HG03457 (cell line): ENCODE data around the gene CTSD.

ENCODE experiments used
- ATAC-seq: cut with Tn5 transposase; IDR thresholded peaks from one replicate; pipeline ENCODE4 v1.9.1; 2021; ENCODE audit warnings: moderate number of reproducible peaks; ENCODE audit not compliant: unreplicated experiment

Gene CTSD

DNA sequence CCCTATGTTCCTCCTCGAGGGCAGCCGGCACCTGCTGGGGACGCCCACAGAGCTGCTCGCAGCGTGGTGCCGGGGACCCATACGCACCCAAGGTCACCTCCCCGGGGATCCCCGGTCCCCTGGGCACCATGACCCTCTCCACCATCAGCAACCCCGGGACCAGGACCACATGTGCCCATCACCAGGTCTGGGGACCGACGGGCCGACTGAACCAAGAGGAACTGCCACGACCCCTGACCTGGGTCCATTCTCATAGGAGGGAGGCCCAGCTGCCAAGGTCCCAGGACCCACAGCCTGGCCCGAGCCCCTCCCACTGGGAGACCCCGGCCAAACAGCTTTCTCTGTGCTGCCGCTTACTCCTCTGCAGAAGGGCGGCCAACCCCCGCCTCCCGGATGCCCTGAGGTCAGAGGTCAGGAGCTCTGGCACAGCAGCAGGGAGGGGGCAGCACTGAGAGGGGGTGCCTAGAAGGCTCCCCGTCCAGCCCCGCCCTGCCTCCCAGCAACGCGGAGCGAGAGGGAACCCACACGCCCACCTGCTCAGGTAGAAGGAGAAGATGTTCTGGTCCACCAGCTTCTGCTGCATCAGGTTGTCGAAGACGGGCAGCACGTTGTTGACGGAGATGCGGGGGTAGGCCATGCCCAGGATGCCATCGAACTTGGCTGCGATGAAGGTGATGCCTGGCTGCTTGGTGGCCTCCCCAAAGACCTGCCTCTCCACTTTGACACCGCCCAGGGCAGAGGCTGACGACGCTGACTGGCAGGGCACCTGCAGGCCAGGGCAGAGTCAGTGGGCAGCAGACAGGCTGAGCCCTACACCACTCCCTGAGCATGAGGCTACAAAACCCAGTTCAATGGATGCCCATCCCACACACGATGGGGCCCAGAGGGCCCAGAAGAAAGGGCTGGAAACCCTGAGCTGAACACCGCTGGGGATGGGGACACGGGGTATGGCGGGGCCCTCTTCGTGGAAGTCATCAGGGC, 6.6 kb downstream of the CTSD start:
- ATAC-seq: no peak

DNA sequence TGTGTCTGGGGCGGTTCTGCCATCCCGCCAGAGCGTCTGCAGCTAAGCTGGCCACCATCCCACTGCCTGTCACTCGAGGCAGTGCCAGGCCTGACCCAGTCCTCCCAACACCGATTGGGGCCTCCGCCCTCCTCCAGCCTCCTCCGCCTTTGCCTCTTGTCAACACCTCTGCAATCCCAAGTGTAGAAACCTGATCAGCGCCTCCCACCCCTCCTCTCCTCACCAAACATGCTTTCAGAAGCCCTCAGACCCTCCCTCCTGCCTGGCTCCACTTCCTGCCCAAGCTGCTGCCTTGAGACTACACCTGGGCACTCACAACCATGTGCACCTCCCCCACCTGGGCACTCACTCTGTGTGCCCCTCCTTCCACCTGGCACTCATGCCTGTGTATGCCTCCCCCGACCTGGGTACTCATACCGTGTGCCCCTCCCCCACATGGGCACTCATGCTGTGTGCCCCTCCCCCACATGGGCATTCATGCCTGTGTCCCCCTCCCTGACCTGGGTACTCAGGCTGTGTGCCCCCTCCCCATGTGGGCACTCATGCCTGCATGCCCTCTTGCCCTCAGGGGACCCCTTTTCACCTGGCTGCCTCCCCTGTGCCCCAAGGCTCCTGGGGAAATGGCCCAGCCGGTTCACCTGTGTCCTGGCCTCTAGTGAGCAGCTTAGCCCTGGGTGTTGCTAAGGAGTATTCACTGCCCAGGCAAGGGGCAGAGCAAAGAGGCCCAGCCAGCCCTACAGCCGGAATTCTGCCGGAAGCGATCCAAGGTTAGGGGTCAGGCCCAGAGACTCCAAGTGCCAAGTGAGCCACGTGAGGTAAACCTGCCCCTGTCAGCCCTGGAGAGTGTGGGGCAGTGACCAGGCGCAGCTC, 7.8 kb downstream of the CTSD start:
- ATAC-seq: no peak

DNA sequence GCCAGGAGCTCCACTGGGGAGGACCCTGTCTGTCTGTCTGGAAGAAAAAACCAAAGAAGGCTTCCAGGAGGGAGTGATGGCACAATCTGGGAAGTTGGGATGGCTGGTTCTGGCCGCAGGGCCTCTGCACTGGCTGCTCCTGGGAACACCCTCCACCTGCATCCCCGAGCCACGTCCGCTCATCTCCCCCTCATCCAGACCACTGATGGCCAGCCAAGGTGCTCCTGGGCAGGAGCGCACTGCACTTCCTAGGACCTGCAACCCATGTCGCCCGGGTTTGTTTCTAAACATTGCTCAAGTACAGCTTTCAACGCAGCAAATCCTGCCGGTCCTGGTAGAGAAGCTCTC, 8.4 kb downstream of the CTSD start:
- no peak for ATAC-seq

DNA sequence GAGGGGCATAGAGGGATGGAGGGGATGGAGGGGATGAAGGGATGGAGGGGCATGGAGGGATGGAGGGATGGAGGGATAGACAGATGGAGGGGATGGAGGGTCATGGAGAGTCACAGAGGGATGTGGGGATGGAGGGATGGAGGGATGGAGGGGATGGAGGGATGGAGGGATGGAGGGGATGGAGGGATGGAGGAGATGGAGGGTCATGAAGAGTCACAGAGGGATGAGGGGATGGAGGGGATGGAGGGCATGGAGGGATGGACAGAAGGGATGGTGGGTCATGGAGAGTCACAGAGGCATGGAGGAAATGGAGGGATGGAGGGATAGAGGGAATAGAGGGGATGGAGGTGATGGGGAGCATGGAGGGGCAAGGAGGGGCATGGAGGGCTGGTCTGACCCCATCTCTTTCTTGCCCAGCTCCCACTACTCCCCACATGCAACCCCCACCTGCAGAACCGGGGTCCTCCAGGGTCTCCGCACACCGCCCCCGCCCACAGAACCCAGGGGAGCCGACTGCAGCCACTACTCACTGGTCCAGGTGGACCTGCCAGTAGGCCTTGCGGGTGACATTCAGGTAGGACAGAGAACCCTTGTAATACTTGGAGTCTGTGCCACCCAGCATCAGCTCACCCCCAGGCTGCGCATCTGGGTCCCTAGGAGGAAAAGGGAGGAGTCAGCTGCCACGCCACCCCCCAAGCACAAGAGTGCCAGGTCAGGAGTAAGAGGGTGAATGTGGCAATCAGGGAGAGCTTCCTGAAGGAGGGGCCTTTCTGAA, 9.2 kb downstream of the CTSD start:
- no peak for ATAC-seq

DNA sequence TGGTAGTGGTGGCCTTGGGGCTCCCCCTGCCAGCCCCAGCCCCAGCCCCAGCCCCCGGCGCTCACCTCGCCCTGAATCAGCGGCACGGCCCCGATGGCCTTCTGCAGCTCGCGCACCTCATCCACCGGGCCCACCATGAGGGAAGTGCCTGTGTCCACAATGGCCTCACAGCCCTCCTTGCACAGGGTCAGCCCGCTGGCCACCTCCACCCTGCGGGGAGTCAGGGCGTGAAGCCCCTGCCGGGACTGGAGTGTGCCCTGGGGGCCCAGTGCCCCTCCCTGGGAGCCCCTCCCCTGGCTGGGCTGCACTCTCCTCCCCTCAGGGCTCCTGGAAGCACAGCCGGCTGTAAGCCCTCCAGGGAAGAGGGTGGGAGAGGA, 9.8 kb downstream of the CTSD start:
- no peak for ATAC-seq

DNA sequence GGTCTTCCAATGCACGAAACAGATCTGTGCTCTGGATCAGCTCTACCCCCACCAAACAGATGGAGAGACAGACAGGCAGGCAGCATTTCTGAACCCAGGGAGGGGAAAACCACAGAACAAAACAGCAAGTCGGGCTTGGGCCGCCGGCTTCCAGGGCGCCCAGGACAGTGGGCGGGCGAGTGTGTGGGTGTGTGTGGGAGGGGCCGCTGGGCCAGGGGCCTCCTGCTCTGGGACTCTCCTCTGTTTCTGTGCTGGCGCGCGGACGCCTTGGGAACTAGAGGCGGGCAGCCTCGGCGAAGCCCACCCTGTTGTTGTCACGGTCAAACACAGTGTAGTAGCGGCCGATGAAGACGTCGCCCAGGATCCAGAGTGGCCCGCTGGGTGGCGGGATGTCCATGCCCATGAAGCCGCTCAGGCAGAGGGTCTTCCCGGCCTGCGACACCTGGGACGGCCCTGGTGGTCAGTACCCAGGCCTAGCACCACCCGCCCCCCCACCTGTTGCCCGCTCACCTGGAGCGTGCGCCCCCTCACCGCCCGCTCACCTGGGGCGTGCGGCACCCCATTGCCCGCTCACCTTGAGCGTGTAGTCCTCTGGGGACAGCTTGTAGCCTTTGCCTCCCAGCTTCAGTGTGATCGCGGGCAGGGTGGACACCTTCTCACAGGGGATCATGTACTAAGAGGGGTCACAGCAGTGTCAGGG, 10.3 kb downstream of the CTSD start:
- ATAC-seq: no peak

DNA sequence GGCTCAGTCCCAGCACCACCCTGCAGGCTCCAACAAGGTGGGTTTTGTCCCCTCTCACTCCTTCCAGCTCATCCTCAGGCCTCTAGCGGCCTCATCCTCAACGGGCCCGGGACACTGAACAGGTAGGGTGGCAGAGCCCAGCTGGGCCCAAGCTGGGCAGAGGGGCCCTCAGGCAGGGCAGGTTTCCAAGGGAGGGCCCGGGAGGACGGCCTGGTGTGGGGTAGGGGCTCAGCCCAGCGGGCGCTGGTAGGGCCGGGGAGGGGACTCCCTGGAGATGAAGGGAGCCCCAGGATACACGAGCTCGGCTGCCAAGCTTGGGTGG, 10.9 kb downstream of the CTSD start:
- ATAC-seq: no peak

DNA sequence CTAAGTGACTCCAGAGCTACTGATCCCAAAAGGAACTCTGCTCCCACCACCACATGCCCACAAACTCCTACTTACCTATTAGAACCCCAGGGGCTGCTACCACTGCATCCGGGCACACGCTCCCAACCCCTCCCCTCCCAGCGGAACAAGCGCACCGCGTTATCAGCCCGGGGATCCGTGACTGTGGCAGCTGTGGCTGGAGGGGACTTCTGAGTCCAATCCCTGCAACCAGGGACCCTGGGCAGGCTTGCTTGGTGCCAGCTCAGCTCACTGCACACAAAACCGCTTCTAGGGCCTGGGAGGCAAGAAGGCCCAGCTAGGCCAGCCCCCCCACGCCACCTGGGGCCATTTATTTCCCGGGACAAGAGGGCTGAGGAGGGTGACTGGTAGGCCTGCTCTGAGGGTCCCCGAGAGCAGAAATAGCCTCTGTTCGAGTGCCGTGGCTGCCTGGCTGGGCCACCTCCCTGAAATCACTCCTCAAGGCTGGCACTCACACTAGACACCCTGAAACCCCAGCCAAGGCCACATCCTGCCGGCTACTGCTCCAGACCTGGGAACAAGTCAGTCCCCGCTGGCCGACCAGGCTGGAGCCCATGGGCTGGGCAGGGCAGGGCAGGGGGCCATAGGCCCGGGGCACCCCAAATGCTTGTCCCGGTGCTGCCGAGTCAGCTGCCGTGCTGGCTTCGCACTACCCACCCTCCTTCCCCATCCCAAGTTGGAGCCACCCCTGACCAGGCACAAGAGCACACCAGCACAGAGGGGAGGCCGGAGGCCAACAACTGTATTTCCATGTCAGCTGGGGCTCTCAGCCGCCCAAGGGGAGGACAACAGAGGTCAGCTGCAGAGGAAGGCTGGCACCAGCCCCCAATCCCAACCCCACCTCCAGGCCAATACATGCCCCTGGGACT, 11.5 kb downstream of the CTSD start:
- no peak for ATAC-seq

DNA sequence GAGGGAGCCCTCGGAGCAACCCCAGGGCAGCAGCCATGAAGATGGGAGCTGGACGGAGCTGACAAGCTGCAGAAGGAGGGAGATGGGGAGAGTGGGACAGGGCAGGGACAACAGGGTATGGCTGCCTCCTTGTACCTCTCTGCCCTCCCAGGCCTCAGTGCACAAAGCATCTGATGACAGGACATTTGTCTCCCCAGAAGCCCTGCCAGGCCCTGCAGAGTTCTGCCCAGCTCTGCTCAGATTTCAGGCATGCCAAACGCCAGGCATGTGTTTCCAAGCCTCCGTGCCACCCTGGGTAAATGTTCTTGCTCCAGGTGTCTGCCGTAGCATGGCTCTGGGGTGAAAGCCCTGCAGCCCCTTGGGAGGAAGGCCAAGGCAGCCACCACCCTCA, 12.2 kb downstream of the CTSD start:
- ATAC-seq: no peak

DNA sequence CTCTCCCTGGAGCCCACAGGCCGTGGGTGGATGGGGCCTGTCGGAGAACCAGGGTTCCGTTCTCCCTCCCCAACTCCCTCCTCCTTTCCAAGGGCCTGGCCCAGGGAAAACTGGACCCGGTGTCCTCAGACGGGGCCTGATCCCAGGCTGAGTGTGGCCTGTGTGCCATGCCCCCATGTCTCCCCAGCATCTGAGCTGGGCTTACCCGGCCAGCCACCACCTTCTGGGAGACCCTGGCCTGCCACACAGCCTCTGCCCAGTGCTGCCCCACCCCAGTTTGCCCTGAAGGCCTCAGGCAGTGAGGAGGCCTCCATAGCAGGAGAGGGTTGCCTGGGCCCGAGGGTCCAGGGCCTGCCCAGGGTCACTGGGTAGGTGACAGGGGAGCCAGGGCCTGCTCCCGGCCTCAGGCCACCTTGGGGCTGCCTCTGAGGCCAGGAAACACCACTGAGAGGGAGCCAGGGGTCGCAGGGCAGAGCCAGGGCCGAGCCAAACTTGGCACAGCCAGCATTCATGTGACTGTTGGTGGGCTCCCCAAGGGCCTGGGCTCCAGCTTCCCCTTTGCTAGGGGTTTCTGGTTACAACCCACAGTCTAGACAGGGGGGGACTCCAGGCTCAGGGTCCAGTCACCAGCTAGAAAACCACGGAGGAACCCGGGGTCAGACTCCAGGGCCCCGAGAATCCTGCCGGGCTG, 12.7 kb downstream of the CTSD start:
- ATAC-seq: no peak

DNA sequence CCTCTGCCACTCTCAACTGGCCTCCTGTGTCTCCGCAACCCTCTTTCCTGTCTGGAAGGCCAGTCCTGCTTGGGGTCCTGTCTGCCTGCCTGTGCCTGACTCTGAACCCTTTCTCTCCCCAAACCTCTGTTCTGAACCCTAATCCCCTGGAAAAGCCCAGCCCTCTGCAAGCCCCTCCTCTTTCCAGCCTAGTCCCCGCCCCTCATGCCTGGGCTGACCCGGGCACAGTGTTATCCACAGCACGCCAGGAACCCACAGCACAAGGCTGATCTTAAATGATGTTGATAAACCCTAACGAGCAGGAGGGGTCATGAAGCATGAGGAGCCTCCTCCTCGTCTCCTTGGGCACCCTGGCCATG, 13.3 kb downstream of the CTSD start, which contains the start of gene IFITM10:
Gene IFITM10 (minus strand): TSS at position 115 of the 359 bp plus-strand sequence. CDS start 153 bp downstream, outside the sequence.
- no peak for ATAC-seq

DNA sequence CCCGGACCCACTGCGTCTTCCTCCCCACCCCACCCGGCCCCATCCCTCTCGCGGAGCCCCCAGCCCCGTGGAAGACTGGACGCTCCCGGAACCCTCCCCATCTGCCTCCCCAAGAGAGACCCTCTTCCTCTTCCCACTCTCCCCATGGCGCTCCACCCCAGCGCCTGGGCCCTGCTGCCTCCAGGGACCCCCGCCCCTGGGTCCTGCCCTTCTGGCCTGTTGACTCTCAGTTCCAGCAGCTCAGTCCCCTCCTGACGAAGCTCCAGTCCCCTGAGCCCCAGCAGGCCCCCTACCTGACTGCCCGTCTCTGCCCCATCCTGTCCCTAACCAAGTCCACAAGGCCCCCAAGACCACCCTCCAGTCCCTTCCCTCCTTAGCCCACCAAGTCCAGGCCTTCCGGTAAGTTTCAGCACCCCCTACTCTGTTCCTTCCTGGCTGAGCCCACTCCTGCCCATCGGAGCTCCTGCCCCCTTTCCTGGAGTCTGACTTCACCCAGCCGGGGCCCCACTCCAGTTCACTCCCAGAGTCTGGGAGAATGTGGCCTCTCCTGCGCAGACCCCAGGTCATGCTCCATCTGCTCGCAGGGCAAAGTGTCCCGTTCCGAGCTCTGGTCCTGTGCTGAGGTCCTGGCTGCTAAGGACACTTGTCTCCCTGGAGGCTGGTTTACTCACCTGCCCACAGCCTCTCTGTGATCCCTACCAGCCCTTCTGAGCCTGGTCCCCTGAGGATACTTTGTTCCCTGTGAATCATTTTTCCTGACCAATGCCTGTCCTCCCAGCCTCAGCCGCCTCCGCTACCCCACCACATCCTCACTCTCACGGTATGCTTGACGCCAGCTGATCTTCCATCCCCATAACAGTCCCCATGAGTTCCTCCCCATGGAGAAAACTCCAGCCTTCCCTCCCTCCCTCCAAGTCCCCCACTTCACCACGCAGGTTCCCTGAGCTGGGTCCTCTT, 14.1 kb downstream of the CTSD start:
- ATAC-seq: no peak

DNA sequence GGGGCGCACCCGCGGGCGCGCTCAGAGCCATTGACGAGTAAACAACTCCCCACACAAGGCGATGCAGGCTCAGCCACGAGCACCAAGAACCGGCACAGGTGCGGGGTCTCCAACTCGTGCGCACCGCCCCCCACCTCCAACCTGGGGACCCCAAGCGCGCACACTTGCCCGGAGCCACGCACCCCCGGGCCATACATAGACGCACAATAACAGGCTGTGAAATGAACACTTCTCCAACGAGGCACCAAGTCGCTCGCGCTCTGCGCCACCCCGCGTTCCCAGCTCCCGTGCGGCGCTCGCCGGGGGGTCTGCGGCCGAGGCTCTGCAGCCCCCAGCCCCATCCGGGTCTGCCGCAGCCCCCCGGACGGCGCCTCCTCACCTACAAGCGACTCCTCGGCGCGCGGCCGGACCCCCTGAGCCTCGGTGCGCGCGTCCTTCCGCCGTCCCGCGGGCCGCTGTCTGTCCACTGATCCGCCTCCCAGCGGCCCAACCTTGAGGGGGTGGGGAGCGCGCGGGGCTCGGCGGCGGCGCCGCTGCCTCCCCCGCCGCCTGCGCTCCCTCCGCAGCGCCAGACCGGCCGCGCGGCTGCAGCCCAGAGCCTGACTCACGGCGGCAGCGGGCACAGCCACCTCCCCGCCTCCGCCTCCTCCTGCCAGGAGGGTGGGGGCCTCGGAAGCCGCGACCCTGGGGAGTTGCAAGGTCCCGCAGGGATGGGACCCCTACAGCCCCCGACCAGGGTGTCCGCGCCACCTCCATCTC, 14.9 kb downstream of the CTSD start:
- ATAC-seq: no peak

DNA sequence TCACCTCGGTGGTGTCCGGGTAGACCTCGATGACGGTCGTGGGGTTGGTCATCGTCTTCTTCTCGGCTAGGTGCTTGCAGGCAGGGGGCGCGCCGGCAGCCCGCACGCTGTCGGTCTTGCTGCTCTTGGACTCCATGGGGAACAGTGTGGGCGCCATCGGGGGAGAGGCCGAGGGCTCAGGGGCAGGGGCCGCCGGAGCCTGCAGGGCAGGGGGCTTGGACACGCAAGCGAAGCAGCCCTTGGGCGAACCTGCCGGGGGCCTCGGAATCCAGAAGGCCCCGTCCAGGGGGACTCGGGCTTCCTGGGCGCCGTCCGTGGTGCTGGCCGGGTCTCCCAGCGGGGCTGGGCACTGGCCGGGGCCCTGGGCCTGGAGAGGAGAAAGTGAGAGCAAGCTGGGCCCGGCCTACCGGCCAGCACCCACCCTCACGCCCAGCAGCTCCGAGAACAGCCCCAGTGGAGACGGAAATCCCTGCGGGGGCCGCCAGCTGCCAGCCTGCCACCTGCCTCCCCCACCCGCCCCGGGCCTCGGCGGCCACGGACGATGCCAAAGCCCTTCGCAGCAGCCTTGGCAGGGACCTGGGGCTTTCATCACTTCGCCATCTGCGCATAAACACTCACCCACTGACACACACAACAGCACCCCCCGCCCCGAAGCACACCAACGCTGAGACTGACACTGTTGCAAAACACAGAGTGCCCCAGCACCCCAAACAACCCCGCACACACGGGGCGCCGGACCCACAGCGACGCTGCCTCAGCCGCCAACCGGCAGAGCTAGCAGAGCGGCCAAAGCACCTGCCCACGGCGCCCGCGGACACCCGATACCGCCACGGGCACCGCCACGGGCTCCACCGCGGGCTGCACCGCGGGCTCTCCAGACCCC, 15.7 kb downstream of the CTSD start:
- no peak for ATAC-seq

DNA sequence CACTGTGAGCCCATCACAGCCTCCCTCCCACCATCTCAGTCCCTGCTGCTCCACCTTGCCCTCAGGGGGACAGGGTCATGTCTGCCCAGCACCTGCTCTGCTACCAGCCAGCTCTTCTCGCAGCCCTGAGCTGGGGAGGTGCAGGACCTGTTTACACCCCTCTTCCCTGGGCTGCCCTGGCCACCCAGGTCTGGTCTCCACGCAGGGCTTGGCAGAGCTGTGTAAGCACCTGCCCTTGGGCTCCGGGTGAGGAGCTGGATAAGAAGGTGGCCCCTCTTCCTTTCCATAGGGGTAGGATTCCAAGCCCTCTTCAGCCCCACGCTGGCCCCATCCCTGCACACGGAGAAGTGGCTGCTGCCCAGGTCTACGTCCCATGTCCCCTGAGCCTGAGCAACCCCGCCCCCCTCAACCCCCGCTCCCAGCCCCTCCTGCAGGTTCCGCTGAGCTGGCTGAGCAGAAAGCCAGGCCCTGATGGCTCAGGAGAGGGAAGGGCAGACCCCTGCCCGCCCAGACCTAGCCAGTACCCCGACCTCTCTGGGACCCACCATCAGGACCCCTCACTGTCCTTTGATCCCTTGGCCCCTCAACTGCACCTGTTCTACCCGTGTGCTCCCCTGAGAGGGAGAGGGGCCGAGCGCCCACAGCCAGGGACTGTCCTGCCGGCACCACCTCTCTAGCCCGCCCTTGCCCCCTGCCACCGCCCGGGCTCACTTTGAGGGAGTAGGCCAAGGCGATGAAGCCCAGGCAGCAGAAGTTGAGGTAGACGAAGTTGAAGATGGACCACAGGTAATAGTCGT, 16.6 kb downstream of the CTSD start:
- no peak for ATAC-seq
